HG02943 (cell line): ENCODE data around the gene CCDC93.

ENCODE experiments used
- ATAC-seq: cut with Tn5 transposase; IDR thresholded peaks from one replicate; pipeline ENCODE4 v1.9.1; 2021; ENCODE audit warnings: mild to moderate bottlenecking, low read depth, moderate library complexity; ENCODE audit not compliant: unreplicated experiment

Gene CCDC93

GRCh38 chr2:117961201-117961600 lies 52.7 kb downstream of the CCDC93 start:
- ATAC-seq, result no peak

GRCh38 chr2:117960231-117960630 lies 53.6 kb downstream of the CCDC93 start:
- ATAC-seq, result no peak

GRCh38 chr2:117958186-117958585 lies 55.7 kb downstream of the CCDC93 start:
- ATAC-seq, result no peak

GRCh38 chr2:117957616-117958015 lies 56.3 kb downstream of the CCDC93 start:
- no peak for ATAC-seq

GRCh38 chr2:117956036-117956796 lies 57.7 kb downstream of the CCDC93 start:
- no peak for ATAC-seq

- ATAC-seq, result no peak
Observed at GRCh38 chr2:117953231-117953630, 60.6 kb downstream of the CCDC93 start.

GRCh38 chr2:117952701-117953100 lies 61.2 kb downstream of the CCDC93 start:
- ATAC-seq, result no peak

- ATAC-seq, result no peak
Observed at GRCh38 chr2:117952228-117952627, 61.6 kb downstream of the CCDC93 start.

- no peak for ATAC-seq
Observed at GRCh38 chr2:117949806-117950205, 64.1 kb downstream of the CCDC93 start.

GRCh38 chr2:117948615-117949014 lies 65.3 kb downstream of the CCDC93 start:
- ATAC-seq, result no peak

GRCh38 chr2:117945296-117945695 lies 68.6 kb downstream of the CCDC93 start:
- no peak for ATAC-seq

- no peak for ATAC-seq
Observed at GRCh38 chr2:117944816-117945215, 69.1 kb downstream of the CCDC93 start.

GRCh38 chr2:117943013-117943672 lies 70.7 kb downstream of the CCDC93 start:
- ATAC-seq, result no peak

GRCh38 chr2:117942551-117942950 lies 71.3 kb downstream of the CCDC93 start:
- ATAC-seq, result no peak

GRCh38 chr2:117941693-117942092 lies 72.2 kb downstream of the CCDC93 start:
- no peak for ATAC-seq

GRCh38 chr2:117940436-117940835 lies 73.4 kb downstream of the CCDC93 start:
- ATAC-seq, result no peak

- ATAC-seq, result no peak
Observed at GRCh38 chr2:117938611-117939010, 75.3 kb downstream of the CCDC93 start.

GRCh38 chr2:117936871-117937428 lies 76.9 kb downstream of the CCDC93 start:
- no peak for ATAC-seq

GRCh38 chr2:117935954-117936353 lies 77.9 kb downstream of the CCDC93 start:
- no peak for ATAC-seq

- no peak for ATAC-seq
Observed at GRCh38 chr2:117935456-117935855, 78.4 kb downstream of the CCDC93 start.

GRCh38 chr2:117933884-117934354 lies 80.0 kb downstream of the CCDC93 start:
- ATAC-seq, result no peak

GRCh38 chr2:117931978-117932377 lies 81.9 kb downstream of the CCDC93 start:
- no peak for ATAC-seq
